Measurements from ENCODE around the gene AATF.

AATF gene

DNA sequence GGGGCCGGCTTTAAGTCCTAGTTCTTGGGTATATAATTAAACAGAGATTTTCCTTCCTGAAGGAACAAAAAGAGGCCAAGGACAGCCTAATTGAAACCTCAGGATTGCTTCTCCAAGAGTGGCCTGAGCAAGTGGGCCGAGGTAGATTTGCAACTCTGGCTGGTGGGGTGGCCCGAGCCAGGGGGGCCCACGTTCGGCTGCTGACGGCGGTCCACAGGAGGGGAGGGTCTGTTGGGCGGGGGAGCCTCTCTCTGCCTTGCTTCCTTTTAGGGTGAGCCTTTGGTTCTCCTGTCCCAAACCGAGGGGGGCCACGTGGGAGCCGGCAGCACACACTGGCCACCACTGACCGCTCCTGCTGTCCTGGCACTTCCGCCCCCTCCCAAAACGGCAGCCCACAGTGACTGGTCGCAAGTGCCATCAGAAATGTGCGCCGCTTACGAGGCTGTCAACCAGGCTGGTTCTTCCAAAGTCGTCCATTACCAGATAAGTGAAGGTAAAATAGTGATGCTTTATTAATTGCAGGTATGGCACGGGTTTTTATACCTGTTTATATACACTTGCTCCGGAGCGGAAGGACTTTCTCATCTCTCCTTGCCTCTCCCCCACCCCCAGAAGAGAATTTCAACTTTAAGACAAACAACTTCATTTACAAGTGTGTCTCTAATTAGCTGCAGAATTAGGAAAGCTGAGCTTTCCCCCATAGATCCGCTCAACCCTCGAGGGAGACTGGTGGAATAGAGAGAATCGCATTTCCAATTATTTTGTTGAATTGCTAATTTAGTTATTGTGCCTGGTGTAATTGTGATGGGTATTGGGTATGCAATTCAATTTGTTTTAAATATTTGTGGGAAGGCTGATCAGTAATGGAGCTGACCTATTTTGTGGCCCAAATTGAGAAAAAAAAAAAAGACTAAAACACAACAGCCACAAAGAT is 117.8 kb downstream of the AATF start:
- TF ChIP-seq GATA3 (IDR thresholded peaks at IDR 0.05; ENCODE audit: low read depth, low read length) (no peak), GATA2 (IDR thresholded peaks at IDR 0.05; ENCODE audit: low read depth, low read length) (no peak)

DNA sequence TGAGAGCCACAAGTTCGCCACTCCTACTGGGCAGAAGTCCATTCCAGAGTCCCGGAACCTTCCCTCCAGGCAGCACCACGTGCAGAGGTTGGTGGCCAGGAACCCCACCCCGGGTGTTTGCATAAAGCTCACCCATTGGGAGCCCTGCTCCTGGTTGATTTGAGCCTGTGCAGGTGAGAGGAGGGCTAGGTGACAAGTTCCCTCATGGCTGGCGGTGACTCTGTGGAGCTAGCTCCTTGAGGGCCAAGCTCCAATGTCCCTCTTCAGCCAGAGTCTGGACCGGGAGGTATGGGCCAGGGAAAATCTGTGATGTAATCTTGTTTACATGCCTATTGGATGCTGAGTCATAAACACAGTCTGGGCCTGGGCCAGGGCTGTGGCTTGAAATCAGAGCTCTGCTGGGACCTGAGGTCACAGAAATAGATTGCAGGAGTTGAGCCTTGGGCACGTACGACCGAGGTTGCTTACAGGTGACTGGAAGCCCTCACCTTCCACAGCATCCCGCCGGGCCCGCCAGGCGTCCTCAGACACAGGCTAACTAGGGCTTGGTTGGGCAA is 118.9 kb downstream of the AATF start:
- no peak for TF ChIP-seq GATA3 (IDR thresholded peaks at IDR 0.05; ENCODE audit: low read depth, low read length)
- no peak for TF ChIP-seq GATA2 (IDR thresholded peaks at IDR 0.05; ENCODE audit: low read depth, low read length)

DNA sequence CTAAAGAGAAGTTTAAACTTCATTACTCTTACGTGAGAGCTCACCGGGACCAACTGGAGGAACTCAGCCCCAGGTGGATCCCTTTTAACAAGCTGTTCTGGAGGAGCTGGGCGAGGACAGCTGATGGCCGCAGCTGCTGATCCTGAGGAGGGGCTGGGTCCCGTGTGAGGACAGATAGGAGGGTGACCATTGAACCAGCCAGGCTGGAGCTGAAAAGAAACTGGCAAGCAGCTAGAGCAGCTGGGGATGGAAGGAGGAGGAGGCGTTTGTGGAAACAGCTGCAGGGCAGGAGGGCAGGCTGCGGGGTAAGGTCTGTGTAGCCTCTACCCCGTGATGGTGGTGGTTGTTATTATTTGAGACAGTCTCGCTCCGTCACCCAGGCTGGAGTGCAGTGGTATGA is 119.5 kb downstream of the AATF start:
- TF ChIP-seq GATA2 (IDR thresholded peaks at IDR 0.05; ENCODE audit: low read depth, low read length) = no peak
- no peak for TF ChIP-seq GATA3 (IDR thresholded peaks at IDR 0.05; ENCODE audit: low read depth, low read length)

DNA sequence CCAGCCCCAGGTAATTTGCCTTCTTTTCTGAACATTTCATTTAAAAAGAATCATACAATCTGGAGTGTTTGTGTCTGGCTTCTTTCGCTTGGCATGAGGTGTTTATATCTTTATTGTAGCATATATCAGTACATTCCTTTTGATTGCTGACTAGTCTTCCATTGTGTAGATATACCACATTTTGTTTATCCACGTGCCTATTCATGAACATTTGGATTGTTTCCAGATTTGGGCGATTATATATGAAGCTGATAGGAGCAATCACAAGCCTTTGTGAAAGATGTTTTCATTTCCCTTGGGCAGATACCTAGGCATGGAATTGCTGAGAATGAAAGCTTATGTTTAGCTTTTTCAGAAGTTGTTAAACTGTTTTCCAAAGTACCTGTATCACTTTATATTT is 120.3 kb downstream of the AATF start:
- TF ChIP-seq GATA2 (IDR thresholded peaks at IDR 0.05; ENCODE audit: low read depth, low read length) = no peak
- no peak for TF ChIP-seq GATA3 (IDR thresholded peaks at IDR 0.05; ENCODE audit: low read depth, low read length)

DNA sequence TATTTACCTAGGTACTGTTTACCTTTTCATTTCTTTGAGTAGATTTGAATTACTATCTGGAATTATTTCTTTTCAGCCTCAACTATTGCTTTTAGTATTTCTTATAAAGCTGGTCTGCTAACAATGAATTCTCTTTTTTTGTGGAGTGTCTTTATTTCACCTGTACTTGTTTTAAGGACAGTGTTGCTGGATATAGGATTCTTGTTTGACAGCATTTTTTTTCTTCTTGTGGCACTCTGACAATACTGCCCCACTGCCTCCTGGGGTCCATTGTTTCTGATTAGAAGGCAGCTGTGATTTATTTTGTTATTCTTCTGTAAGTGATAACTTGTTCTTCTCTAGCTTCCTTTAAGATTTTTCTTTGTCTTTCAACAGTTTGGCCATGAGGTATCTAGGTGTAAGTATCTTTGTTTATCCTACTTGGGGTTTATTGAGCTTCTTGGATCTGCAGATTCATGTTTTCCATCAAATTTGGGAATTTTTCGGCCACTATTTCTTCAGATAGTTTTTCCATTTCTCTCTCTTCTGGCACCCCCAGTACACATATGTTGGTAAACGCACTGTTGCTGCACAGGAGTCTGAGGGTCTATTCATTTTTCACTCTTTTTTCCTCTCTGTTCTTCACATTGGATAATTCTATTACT is 130.4 kb downstream of the AATF start:
- TF ChIP-seq GATA2 (IDR thresholded peaks at IDR 0.05; ENCODE audit: low read depth, low read length) (no peak), GATA3 (IDR thresholded peaks at IDR 0.05; ENCODE audit: low read depth, low read length) (no peak)

DNA sequence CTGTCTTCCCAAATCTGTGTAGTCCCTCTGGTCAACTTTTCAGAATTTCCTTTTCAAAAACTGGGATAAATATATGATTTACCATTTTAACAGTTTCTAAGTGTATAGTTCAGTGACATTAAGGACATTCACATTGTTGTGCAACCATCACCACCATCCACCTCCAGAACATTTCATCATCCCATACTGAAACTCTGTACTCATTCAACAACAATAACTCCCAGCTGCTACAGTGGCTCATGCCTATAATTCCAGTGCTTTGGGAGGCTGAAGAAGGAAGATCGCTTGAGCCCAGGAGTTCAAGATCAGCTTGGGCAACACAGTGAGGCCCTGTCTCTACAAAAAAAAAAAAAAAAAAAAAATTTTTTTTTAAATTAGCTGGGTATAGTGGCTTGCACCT is 131.0 kb downstream of the AATF start:
- TF ChIP-seq GATA3 (IDR thresholded peaks at IDR 0.05; ENCODE audit: low read depth, low read length) (no peak), GATA2 (IDR thresholded peaks at IDR 0.05; ENCODE audit: low read depth, low read length) (no peak)

DNA sequence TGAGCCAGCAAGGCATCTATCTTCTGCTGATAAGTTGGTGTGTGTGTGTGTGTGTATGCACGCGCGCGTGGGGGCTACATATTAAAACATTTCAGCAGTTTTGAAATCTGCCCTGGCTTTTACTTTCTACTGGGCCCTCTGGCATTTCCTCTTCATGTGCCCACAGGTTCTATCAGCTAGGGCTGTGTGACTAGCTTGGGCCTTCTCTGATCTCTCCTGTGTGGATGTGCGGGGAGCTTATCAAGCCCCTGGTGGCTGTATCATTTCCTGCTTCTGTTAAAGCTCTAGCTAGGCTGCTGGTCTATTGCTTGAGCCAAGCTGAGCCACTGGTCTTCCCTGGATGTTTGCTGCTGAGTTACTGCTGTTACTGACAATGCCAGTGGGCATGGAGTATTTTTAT is 132.5 kb downstream of the AATF start:
- TF ChIP-seq GATA2 (IDR thresholded peaks at IDR 0.05; ENCODE audit: low read depth, low read length) (no peak), GATA3 (IDR thresholded peaks at IDR 0.05; ENCODE audit: low read depth, low read length) (no peak)

DNA sequence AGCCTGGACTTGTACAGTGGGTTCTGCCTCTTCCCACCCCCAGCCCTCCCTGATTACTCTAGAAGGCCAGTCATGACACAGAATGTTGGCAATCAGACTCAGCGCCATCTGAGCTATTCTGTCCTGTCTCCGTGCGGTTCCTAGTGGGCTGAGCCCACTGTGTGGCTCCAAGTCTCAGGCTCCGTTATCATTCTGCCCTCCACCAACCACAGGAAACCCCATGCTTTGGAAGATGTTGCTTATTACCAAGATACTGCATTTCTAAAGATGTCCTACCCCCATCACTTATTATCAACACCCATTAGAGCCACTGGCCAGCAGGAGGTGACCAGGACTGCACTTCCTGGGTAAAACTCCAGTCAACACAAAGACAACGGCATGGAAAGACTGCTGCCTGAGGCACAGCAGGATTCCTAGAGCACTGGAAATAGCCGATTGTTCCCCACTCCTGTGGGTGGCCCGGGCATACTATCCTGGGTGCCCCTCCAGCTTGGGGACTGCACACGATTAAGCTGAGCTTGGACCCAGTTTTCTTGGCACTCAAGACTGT is 133.6 kb downstream of the AATF start:
- TF ChIP-seq GATA3 (IDR thresholded peaks at IDR 0.05; ENCODE audit: low read depth, low read length) = no peak
- no peak for TF ChIP-seq GATA2 (IDR thresholded peaks at IDR 0.05; ENCODE audit: low read depth, low read length)

DNA sequence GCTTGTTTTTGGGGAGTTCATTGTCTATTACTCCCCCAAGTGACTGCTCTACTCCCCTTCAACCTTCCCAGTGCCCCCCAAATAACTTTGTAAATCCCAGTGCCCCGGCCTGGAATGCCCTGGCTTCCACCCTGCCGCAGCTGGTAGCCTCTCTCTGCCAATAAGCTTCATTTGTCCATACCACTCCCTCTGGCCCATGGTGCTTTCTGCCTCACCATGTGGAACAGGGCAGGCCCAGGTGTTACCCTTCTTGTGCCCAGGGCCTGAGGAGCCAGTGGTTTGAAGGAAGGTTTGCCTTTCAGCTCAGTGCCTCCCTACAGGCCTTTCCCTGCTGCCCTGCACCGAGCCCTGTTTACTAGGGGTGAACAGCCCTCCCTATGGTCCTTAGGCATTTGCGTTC is 134.2 kb downstream of the AATF start:
- TF ChIP-seq GATA3 (IDR thresholded peaks at IDR 0.05; ENCODE audit: low read depth, low read length) (no peak), GATA2 (IDR thresholded peaks at IDR 0.05; ENCODE audit: low read depth, low read length) (no peak)

DNA sequence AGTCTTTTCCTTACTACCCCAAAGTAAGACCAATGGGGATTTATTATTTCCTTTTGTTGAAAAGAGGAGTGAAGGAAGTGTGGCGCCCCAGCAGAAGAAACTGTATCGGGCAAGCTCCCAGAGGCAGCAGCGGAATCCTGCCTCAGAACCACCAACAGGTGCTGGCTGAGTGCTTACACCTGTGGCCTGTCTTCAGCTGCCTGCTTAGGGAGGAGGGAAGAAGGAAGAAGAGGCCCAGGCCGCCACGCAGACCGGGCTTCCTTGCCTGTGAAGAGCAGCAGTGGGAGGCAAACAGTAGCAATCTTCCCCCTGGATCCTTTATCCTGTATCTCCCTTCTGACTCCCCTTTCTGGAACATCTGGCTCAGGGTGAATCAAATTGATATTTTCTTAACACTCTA is 134.7 kb downstream of the AATF start:
- no peak for TF ChIP-seq GATA2 (IDR thresholded peaks at IDR 0.05; ENCODE audit: low read depth, low read length)
- no peak for TF ChIP-seq GATA3 (IDR thresholded peaks at IDR 0.05; ENCODE audit: low read depth, low read length)

DNA sequence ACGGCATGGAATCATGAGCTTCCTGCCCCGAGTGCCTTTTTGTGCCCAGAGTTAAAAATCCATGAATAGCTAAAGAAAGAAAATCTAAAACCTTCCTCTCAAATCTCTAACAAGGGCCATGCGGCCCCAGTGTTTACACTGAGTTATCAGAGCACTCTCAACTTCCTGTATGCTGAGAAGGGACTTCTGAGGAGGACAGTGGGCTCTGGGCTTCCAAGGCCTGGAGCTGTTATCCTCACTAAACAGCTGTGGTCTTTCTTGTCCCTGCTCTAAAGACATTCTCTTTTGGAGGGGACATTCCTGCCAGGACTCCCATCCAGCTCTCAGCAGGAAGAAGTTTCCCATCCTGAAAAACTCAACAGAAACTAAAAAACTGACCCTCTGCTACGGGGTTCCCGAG is 135.6 kb downstream of the AATF start:
- TF ChIP-seq GATA2 (IDR thresholded peaks at IDR 0.05; ENCODE audit: low read depth, low read length) (no peak), GATA3 (IDR thresholded peaks at IDR 0.05; ENCODE audit: low read depth, low read length) (no peak)

DNA sequence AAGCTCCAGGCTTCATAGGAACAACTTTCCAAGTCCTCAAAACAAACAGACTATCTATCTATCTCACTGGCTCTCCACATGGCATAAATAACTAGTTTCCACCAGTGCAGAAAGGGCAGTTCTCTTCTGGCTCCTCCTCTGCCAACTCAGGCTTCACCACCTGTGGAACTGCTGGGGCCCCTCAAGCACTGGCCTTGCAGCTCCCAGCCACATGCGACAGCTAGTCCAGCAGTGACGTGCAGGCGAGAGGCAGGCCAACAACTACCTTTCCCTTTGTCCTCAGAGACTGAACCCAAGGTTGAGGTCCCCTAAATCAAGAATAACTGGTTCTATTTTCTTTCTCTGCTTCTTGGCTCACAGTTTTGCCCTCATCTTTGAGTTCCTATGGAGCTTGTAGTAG is 137.6 kb downstream of the AATF start:
- TF ChIP-seq GATA3 (IDR thresholded peaks at IDR 0.05; ENCODE audit: low read depth, low read length) = no peak
- TF ChIP-seq GATA2 (IDR thresholded peaks at IDR 0.05; ENCODE audit: low read depth, low read length) = no peak

DNA sequence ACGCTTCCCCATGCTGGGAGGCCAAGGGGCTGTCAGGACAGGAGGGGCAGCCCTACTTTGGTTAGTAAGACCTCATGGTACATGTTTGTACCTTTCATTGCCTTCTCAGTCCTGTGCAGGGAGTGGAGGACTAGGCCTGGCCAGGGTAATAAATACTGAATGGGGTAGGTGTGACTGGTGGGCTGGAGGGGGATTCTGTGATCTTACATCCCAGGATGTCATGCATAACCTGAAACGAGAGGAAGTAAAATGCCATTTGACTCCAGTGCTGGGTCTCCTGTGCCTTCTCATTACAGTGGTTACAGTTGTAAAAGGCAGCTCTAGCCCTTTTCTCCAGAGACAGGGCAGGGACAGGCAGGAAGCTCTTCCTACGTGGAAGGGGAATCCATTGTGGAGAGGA is 138.2 kb downstream of the AATF start:
- TF ChIP-seq GATA2 (IDR thresholded peaks at IDR 0.05; ENCODE audit: low read depth, low read length) (no peak), GATA3 (IDR thresholded peaks at IDR 0.05; ENCODE audit: low read depth, low read length) (no peak)

DNA sequence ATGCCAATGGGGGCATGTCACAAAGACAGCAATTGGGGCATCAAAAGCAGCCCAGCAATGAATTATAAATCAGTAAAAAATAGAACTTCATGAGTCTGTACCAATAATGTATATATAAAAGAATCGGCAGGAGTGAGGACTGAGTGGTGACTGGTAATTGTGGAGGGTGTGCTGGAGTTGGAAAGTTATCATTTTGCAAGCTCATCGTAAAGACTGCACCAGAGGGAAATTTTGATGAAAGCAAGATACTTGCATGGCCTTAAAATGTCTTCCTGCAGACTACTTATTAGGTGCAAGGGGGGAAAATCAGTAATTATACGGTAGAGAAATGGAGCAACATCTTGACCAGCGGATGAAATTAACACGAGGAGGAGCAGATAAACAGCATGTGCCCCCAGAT is 138.9 kb downstream of the AATF start:
- no peak for TF ChIP-seq GATA3 (IDR thresholded peaks at IDR 0.05; ENCODE audit: low read depth, low read length)

DNA sequence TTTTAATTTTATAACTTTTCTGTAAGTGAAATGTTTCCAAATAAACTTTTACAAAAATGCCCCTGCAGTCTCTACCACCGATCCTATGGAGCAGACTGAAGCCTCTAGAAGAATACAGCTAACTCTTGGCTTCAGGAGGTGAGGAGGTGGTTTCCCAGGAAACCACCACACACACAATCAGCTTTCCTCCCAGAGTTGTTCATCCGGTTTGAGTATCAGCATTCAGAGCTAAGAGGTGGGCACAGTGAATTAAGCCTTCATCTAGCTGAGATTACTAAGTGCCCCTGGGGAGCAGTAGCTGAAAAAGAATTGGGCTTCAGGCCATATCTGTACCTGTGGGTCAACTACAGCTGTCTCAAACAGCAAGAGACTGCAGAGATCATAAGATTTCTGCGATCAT is 139.7 kb downstream of the AATF start:
- TF ChIP-seq GATA3 (IDR thresholded peaks at IDR 0.05; ENCODE audit: low read depth, low read length) (no peak), GATA2 (IDR thresholded peaks at IDR 0.05; ENCODE audit: low read depth, low read length) (no peak)

Data from SH-SY5Y (cell line).